ENCODE measurements around the gene DYSF. TPM values are rescaled to one million over a fixed set of nuclear protein-coding genes. Genes with fewer than 3 reads are reported as not detected.

Gene DYSF
- total RNA-seq, 1 experiment from 2014 or later = 0.89 TPM

DNA sequence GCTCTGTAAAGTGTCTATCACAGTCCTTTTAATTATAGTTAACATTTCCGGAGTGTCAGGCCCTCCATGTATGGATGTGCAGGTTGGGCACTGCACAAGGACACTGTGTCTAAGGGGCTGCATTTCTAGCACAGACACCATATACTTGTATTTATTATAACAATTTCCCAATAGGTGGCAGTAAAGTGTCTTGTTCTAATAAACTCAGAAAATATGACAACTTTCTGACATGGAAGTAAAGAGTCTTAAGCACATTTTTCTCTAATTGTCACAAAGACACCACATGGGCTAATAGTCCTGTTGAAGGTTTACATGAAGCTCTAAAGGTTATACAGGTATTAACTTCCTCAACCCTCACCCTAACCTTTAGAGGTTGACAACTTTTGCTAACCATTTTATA lies 156.6 kb downstream of the DYSF start:
- Histone ChIP-seq H3K27me3 (ENCODE audit: insufficient read depth, low read length) (peaks cover 13% of the 10 kb centered on the region; the same call in 1 of the 2 replicates), H4K20me1 (ENCODE audit: insufficient read depth) (no peaks in the 10 kb centered on the region), H2AFZ (ENCODE audit: low read depth, low read length, poor library complexity, severe bottlenecking) (no peak overlapping the region), H3K9me2 (ENCODE audit: insufficient read depth) (no peaks in the 10 kb centered on the region), H3K4me3 (replicated peaks in 1 of 2; ENCODE audit: low read depth in 1 of 2, low read length in 2 of 2) (no peak overlapping the region), H3K9me3 (ENCODE audit: control insufficient read depth in 1 of 2, insufficient read depth in 1 of 2, low read depth in 1 of 2, low read length in 2 of 2) (no peaks in the 10 kb centered on the region), H3K27ac (ENCODE audit: low read depth, low read length) (no peak overlapping the region), H3K9ac (ENCODE audit: low read length) (no peak overlapping the region), H3K79me2 (ENCODE audit: insufficient read depth, low read length) (no peaks in the 10 kb centered on the region), H3K4me2 (ENCODE audit: low read length) (no peak overlapping the region), H3K36me3 (ENCODE audit: control insufficient read depth in 1 of 2, insufficient read depth in 2 of 2, low read length in 2 of 2) (no peaks in the 10 kb centered on the region), H3K4me1 (ENCODE audit: control insufficient read depth in 1 of 2, insufficient read depth in 2 of 2, low read length in 2 of 2) (no peaks in the 10 kb centered on the region)
- RAD21 ChIA-PET (ENCODE audit: low non-redundant PET in 1 of 2, low total read pairs in 2 of 2, uncharacterized antibody in 2 of 2, unreplicated experiment in 2 of 2) = no interaction called here
- POLR2A ChIA-PET = no interaction called here
- BruUV-seq (replicated peaks) = no TSS peak
- CTCF ChIA-PET = interaction anchor here (1.0 to 1.7 kb wide), 4 partner anchors 187 to 540 kb away, joined by 3 to 13 read pairs (median 6); no protein-coding TSS in a partner anchor
- intact Hi-C loops (cut with micrococcal nuclease) = loop anchor here (2.0 to 5.0 kb wide), 2 partner anchors 189 to 542 kb away; no protein-coding TSS in a partner anchor
- TF ChIP-seq, protein P1, sequence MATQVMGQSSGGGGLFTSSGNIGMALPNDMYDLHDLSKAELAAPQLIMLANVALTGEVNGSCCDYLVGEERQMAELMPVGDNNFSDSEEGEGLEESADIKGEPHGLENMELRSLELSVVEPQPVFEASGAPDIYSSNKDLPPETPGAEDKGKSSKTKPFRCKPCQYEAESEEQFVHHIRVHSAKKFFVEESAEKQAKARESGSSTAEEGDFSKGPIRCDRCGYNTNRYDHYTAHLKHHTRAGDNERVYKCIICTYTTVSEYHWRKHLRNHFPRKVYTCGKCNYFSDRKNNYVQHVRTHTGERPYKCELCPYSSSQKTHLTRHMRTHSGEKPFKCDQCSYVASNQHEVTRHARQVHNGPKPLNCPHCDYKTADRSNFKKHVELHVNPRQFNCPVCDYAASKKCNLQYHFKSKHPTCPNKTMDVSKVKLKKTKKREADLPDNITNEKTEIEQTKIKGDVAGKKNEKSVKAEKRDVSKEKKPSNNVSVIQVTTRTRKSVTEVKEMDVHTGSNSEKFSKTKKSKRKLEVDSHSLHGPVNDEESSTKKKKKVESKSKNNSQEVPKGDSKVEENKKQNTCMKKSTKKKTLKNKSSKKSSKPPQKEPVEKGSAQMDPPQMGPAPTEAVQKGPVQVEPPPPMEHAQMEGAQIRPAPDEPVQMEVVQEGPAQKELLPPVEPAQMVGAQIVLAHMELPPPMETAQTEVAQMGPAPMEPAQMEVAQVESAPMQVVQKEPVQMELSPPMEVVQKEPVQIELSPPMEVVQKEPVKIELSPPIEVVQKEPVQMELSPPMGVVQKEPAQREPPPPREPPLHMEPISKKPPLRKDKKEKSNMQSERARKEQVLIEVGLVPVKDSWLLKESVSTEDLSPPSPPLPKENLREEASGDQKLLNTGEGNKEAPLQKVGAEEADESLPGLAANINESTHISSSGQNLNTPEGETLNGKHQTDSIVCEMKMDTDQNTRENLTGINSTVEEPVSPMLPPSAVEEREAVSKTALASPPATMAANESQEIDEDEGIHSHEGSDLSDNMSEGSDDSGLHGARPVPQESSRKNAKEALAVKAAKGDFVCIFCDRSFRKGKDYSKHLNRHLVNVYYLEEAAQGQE (IDR thresholded peaks at IDR 0.05; ENCODE audit: low read depth) = no peak
- TF ChIP-seq EZH2phosphoT487 (IDR thresholded peaks at IDR 0.05; ENCODE audit: borderline replicate concordance) (no peak), CTCF (IDR thresholded peaks at IDR 0.05 in 2 of 3, conservative IDR thresholded peaks at IDR 0.05 in 1 of 3; ENCODE audit: borderline replicate concordance in 1 of 3, insufficient read depth in 1 of 3, low read depth in 2 of 3, low read length in 2 of 3) (peak; percentile 8 to 61 (median 53); a peak in 3 of 6 replicates), YY1 (IDR thresholded peaks at IDR 0.05; ENCODE audit: extremely low read depth, insufficient replicate concordance, low read depth, low read length) (no peak), MAX (IDR thresholded peaks at IDR 0.05) (no peak), SIN3A (IDR thresholded peaks at IDR 0.05; ENCODE audit: low read depth) (no peak), EZH2 (IDR thresholded peaks at IDR 0.05) (no peak), POLR2A (IDR thresholded peaks at IDR 0.05; ENCODE audit: borderline replicate concordance, extremely low read depth, insufficient read depth, insufficient read length) (no peak), RAD21 (IDR thresholded peaks at IDR 0.05; ENCODE audit: low read depth) (peak; percentile 68), CBX3 (IDR thresholded peaks at IDR 0.05; ENCODE audit: low read depth) (no peak), ATF3 (IDR thresholded peaks at IDR 0.05) (no peak), ZNF274 (IDR thresholded peaks at IDR 0.05; ENCODE audit: low read depth, low read length) (no peak)
- TF ChIP-seq, protein P2, sequence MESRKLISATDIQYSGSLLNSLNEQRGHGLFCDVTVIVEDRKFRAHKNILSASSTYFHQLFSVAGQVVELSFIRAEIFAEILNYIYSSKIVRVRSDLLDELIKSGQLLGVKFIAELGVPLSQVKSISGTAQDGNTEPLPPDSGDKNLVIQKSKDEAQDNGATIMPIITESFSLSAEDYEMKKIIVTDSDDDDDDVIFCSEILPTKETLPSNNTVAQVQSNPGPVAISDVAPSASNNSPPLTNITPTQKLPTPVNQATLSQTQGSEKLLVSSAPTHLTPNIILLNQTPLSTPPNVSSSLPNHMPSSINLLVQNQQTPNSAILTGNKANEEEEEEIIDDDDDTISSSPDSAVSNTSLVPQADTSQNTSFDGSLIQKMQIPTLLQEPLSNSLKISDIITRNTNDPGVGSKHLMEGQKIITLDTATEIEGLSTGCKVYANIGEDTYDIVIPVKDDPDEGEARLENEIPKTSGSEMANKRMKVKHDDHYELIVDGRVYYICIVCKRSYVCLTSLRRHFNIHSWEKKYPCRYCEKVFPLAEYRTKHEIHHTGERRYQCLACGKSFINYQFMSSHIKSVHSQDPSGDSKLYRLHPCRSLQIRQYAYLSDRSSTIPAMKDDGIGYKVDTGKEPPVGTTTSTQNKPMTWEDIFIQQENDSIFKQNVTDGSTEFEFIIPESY (IDR thresholded peaks at IDR 0.05; ENCODE audit: extremely low read depth, insufficient replicate concordance, low read length) = no peak
- DNase-seq (ENCODE audit: low read depth, low spot score) (peak; percentile 24), ATAC-seq (peak; percentile 83)
